ENCODE results near the gene P2RX2. TPM values are rescaled to one million over a fixed set of nuclear protein-coding genes. Genes with fewer than 3 reads are reported as not detected.

Gene P2RX2
- not detected for total RNA-seq

GRCh38 chr12:132618683-132619043 is at the start of gene P2RX2:
Gene P2RX2 (plus strand): TSS chr12:132618776. CDS start chr12:132618817, 41 bp downstream.
- no peaks in the 10 kb centered on the region for H3K36me3 ChIP-seq
- no peaks in the 10 kb centered on the region for H3K9me3 ChIP-seq
- DNase-seq (ENCODE audit: extremely low spot score in 2 of 2): no peak
- intact Hi-C loops (cut with DNase I): loop anchor here (10.0 kb wide), 1 partner anchor 464 kb away; no protein-coding TSS in a partner anchor
- TF ChIP-seq, protein P1, sequence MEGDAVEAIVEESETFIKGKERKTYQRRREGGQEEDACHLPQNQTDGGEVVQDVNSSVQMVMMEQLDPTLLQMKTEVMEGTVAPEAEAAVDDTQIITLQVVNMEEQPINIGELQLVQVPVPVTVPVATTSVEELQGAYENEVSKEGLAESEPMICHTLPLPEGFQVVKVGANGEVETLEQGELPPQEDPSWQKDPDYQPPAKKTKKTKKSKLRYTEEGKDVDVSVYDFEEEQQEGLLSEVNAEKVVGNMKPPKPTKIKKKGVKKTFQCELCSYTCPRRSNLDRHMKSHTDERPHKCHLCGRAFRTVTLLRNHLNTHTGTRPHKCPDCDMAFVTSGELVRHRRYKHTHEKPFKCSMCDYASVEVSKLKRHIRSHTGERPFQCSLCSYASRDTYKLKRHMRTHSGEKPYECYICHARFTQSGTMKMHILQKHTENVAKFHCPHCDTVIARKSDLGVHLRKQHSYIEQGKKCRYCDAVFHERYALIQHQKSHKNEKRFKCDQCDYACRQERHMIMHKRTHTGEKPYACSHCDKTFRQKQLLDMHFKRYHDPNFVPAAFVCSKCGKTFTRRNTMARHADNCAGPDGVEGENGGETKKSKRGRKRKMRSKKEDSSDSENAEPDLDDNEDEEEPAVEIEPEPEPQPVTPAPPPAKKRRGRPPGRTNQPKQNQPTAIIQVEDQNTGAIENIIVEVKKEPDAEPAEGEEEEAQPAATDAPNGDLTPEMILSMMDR (IDR thresholded peaks at IDR 0.05): no peak
- TF ChIP-seq POLR2A (IDR thresholded peaks at IDR 0.05) (no peak), POLR2AphosphoS5 (IDR thresholded peaks at IDR 0.05; ENCODE audit: insufficient read depth in 1 of 2, low read depth in 1 of 2) (no peak)
- H3K27ac ChIP-seq: no peak within 1 kb of the TSS
- no peak within 1 kb of the TSS for H3K4me3 ChIP-seq
- H3K27me3 ChIP-seq: peaks cover 5% of the 10 kb centered on the region
- H3K4me1 ChIP-seq: peaks cover 28% of the 10 kb centered on the region

- intact Hi-C loops (cut with DNase I): no loop called here
- no peaks in the 10 kb centered on the region for H3K27me3 ChIP-seq
- H3K9me3 ChIP-seq: no peaks in the 10 kb centered on the region
- no peak for DNase-seq (ENCODE audit: extremely low spot score in 2 of 2)
- no peak overlapping the region for H3K27ac ChIP-seq
- no peaks in the 10 kb centered on the region for H3K36me3 ChIP-seq
- no peak for TF ChIP-seq POLR2A (IDR thresholded peaks at IDR 0.05)
- no peak for TF ChIP-seq POLR2AphosphoS5 (IDR thresholded peaks at IDR 0.05; ENCODE audit: insufficient read depth in 1 of 2, low read depth in 1 of 2)
- TF ChIP-seq, protein P1 (IDR thresholded peaks at IDR 0.05): no peak
- H3K4me3 ChIP-seq: no peak overlapping the region
- no peaks in the 10 kb centered on the region for H3K4me1 ChIP-seq
Observed at GRCh38 chr12:132568826-132569480, 49.6 kb upstream of the P2RX2 start.

DNA sequence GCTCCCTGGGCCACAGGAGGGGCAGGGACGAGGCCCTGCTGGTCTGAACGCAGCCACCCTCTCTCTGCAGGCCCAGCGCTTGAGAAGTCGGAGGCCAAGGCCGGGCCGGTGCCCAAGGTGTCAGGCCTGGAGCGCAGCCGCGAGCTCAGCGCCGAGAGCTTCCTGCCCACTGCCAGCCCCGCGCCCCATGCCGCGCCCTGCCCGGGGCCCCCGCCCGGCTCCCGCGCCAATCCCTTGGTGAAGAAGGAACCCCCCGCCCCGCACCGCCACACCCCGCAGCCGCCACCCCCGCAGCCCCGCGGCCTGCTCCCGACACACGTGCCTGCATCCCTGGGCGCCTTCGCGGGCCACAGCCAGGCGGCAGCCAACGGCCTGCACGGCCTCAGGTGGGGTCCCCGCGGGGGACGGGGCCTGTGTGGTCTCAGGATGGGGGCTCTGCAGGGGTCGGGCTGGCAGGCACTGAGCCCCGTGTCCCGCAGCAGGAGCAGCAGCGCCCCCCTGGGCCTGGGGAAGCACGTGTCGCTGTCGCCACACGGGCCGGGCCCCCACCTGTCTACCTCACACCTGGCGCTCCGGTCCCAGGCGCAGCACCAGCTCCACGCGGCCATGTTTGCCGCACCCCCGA is 48.6 kb upstream of the P2RX2 start:
- Histone ChIP-seq H3K4me3 (no peak overlapping the region), H3K36me3 (peaks cover 0 to 6% of the 10 kb centered on the region in 2 donors), H3K27ac (no peak overlapping the region), H3K9me3 (no peaks in the 10 kb centered on the region), H3K27me3 (no peaks in the 10 kb centered on the region), H3K4me1 (no peaks in the 10 kb centered on the region)
- intact Hi-C loops (cut with DNase I): no loop called here
- no peak for DNase-seq (ENCODE audit: extremely low spot score in 2 of 2)
- TF ChIP-seq POLR2AphosphoS5 (IDR thresholded peaks at IDR 0.05; ENCODE audit: insufficient read depth in 1 of 2, low read depth in 1 of 2) (no peak), POLR2A (IDR thresholded peaks at IDR 0.05) (no peak)
- TF ChIP-seq, protein P1 (IDR thresholded peaks at IDR 0.05): no peak

DNA sequence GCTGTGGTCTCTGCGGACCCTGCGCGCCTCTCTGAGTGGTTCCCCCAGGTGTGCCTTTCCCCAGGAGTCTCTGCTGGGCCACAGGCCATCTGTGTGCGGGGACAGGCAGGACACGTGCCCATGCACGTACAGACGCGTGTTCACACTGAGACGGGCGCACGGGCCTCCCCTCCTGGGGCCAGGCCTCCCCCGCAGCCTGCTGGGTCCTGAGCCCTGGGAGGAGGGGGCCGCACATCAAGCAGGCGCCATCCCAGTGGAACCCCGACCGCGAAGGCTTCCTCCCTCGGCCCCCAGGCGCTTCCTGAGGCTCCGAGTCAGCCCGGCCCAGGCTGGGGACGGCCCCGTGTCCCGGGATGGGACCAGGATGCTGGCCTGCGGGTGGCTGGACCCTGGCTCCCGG is 47.9 kb upstream of the P2RX2 start:
- Histone ChIP-seq H3K4me1 (no peaks in the 10 kb centered on the region), H3K4me3 (no peak overlapping the region), H3K9me3 (no peaks in the 10 kb centered on the region), H3K36me3 (peaks cover 0 to 12% of the 10 kb centered on the region in 2 donors), H3K27me3 (no peaks in the 10 kb centered on the region), H3K27ac (no peak overlapping the region)
- DNase-seq (ENCODE audit: extremely low spot score in 2 of 2): no peak
- intact Hi-C loops (cut with DNase I): no loop called here
- TF ChIP-seq, protein P1 (IDR thresholded peaks at IDR 0.05): no peak
- no peak for TF ChIP-seq POLR2AphosphoS5 (IDR thresholded peaks at IDR 0.05; ENCODE audit: insufficient read depth in 1 of 2, low read depth in 1 of 2)
- TF ChIP-seq POLR2A (IDR thresholded peaks at IDR 0.05): no peak

DNA sequence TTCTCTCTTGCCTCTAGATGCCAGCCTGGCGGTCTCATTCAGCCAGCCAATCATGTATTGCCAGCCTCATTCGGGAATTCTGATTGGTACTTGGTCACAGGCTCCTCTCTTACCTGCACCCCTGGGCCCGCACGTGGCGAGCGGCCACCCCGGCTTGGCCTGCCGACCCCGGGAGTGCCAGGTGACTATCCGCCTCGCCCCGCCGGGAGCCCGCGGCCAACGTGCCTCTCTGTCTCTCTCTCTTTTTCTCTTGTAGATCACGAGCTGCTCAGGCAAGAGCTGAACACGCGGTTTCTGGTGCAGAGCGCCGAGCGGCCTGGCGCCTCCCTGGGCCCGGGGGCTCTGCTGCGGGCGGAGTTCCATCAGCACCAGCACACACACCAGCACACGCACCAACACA is 47.5 kb upstream of the P2RX2 start:
- no peak for DNase-seq (ENCODE audit: extremely low spot score in 2 of 2)
- H3K27ac ChIP-seq: no peak overlapping the region
- TF ChIP-seq, protein P1 (IDR thresholded peaks at IDR 0.05): no peak
- TF ChIP-seq POLR2AphosphoS5 (IDR thresholded peaks at IDR 0.05; ENCODE audit: insufficient read depth in 1 of 2, low read depth in 1 of 2): no peak
- no peak for TF ChIP-seq POLR2A (IDR thresholded peaks at IDR 0.05)
- no peaks in the 10 kb centered on the region for H3K27me3 ChIP-seq
- peaks cover 0 to 14% of the 10 kb centered on the region in 2 donors for H3K36me3 ChIP-seq
- intact Hi-C loops (cut with DNase I): no loop called here
- no peak overlapping the region for H3K4me3 ChIP-seq
- H3K4me1 ChIP-seq: no peaks in the 10 kb centered on the region
- no peaks in the 10 kb centered on the region for H3K9me3 ChIP-seq
